Neuronal stem cell (in vitro differentiated cells): ENCODE data around the gene TNNI3K.

ENCODE experiments used
- DNase-seq: peaks from one replicate; pipeline ENCODE4 v3.0.0-alpha.2; 2013; ENCODE audit warnings: low spot score
- H2AFZ ChIP-seq: one replicate; pipeline ENCODE4 v1.6.1; 2013; ENCODE audit warnings: mild to moderate bottlenecking, low read length, inconsistent platforms
- H2AK5ac ChIP-seq: 2 replicates; pipeline ENCODE4 v1.6.1; 2013; ENCODE audit warnings: low read depth, mild to moderate bottlenecking, inconsistent platforms, low read length, moderate library complexity, mixed read lengths
- H2BK120ac ChIP-seq: 2 replicates; pipeline ENCODE4 v1.6.1; 2013; ENCODE audit warnings: low read depth, mild to moderate bottlenecking, inconsistent platforms, low read length, moderate library complexity, mixed read lengths
- H2BK12ac ChIP-seq: one replicate; pipeline ENCODE4 v1.6.1; 2013; ENCODE audit warnings: low read length, inconsistent platforms
- H2BK15ac ChIP-seq: 2 replicates; pipeline ENCODE4 v1.6.1; 2013; ENCODE audit warnings: mild to moderate bottlenecking, low read length, inconsistent platforms, mixed read lengths
- H2BK5ac ChIP-seq: one replicate; pipeline ENCODE4 v1.6.1; 2013; ENCODE audit warnings: inconsistent platforms, mild to moderate bottlenecking, low read length, moderate library complexity
- H3K14ac ChIP-seq: one replicate; pipeline ENCODE4 v1.6.1; 2013; ENCODE audit warnings: low read length, inconsistent platforms
- H3K18ac ChIP-seq: 2 replicates; pipeline ENCODE4 v1.6.1; 2013; ENCODE audit warnings: low read length, inconsistent platforms
- H3K23ac ChIP-seq: 2 replicates; pipeline ENCODE4 v1.6.1; 2013; ENCODE audit warnings: low read depth, mild to moderate bottlenecking, mixed read lengths, low read length, inconsistent platforms; ENCODE audit not compliant: poor library complexity
- H3K27ac ChIP-seq: replicated peaks from 3 replicates; pipeline ENCODE4 v1.5.1; 2013; ENCODE audit warnings: low read length, inconsistent platforms
- H3K27me3 ChIP-seq, 3 experiments: 2 replicates each; pipeline ENCODE4 v1.6.1; 2013; ENCODE audit warnings: low read length in 3 of 3, mild to moderate bottlenecking in 2 of 3, inconsistent platforms in 1 of 3, low read depth in 1 of 3, mixed read lengths in 1 of 3, moderate library complexity in 1 of 3; ENCODE audit not compliant: control insufficient read depth in 3 of 3, insufficient read depth in 3 of 3
- H3K36me3 ChIP-seq, 2 donors: replicated peaks in 1 of 2; 2 replicates each; pipeline ENCODE4 v1.6.1; 2013; ENCODE audit warnings: low read length in 2 of 2; ENCODE audit not compliant: control insufficient read depth in 2 of 2, insufficient read depth in 2 of 2
- H3K4ac ChIP-seq: 2 replicates; pipeline ENCODE4 v1.6.1; 2013; ENCODE audit warnings: inconsistent platforms, mild to moderate bottlenecking, low read length, moderate library complexity
- H3K4me1 ChIP-seq, 2 donors: 1 replicate in 1 of 2; 2 replicates in 1 of 2; pipeline ENCODE4 v1.6.1; 2013; ENCODE audit warnings: low read length in 2 of 2, low read depth in 1 of 2; ENCODE audit not compliant: control insufficient read depth in 2 of 2, insufficient read depth in 1 of 2
- H3K4me2 ChIP-seq: one replicate; pipeline ENCODE4 v1.6.1; 2013; ENCODE audit warnings: mild to moderate bottlenecking, low read length, inconsistent platforms; ENCODE audit not compliant: insufficient read depth, poor library complexity, severe bottlenecking
- H3K4me3 ChIP-seq, 2 donors: 2 replicates each; pipeline ENCODE4 v1.5.1; 2013; ENCODE audit warnings: low read length in 2 of 2, mild to moderate bottlenecking in 2 of 2, inconsistent platforms in 1 of 2, moderate library complexity in 1 of 2
- H3K79me1 ChIP-seq: one replicate; pipeline ENCODE4 v1.6.1; 2013; ENCODE audit warnings: low read depth, mild to moderate bottlenecking, inconsistent platforms, low read length, moderate library complexity
- H3K9ac ChIP-seq: one replicate; pipeline ENCODE4 v1.6.1; 2013; ENCODE audit warnings: mild to moderate bottlenecking, low read depth, low read length, inconsistent platforms; ENCODE audit not compliant: poor library complexity
- H3K9me3 ChIP-seq, 2 donors: replicated peaks in 1 of 2; 2 replicates each; pipeline versions ENCODE3 to v1.6.1; 2013; ENCODE audit warnings: low read length in 2 of 2, mild to moderate bottlenecking in 2 of 2, inconsistent platforms in 1 of 2, low read depth in 1 of 2, mixed read lengths in 1 of 2, moderate library complexity in 1 of 2; ENCODE audit not compliant: control insufficient read depth in 2 of 2, insufficient read depth in 1 of 2
- H4K8ac ChIP-seq: one replicate; pipeline ENCODE4 v1.6.1; 2013; ENCODE audit warnings: low read depth, mild to moderate bottlenecking, inconsistent platforms, low read length, moderate library complexity
- H4K91ac ChIP-seq: one replicate; pipeline ENCODE4 v1.6.1; 2013; ENCODE audit warnings: low read length, low read depth, mild to moderate bottlenecking, inconsistent platforms; ENCODE audit not compliant: poor library complexity
- WGBS, 2 donors: extraction: QIAGEN DNeasy Blood & Tissue Kit; methylation state at CpG; one replicate each; pipeline ENCODE4 v1.1.7; 2013; ENCODE audit warnings: missing lambda C conversion rate in 2 of 2, mixed read lengths in 1 of 2; ENCODE audit not compliant: insufficient read length in 2 of 2, insufficient replicate concordance in 1 of 2; ENCODE audit errors: extremely low coverage in 2 of 2; 5-methylcytosine and 5-hydroxymethylcytosine counted together

TNNI3K gene

DNA sequence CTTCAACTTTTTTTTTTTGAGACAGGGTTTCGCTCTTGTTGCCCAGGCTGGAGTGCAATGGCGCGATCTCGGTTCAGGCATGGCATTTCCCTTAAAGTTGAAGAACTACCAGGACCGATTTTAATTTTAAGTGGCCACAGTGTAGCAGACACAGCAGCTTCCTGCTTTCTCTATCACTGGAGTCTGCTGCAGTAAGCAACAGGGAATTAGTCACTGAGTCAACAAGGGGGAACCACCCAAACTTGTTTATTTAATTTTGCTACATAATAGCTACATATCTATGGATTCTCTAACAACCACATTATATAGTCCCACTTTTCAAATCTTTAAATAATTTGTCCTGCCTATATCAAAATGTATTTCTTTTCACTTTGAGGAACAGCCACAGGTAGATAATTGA, 12.5 kb upstream of the TNNI3K start:
- Histone ChIP-seq H2AFZ (no peak overlapping the region), H3K4me3 (no peak overlapping the region), H3K23ac (no peak overlapping the region), H2BK5ac (no peak overlapping the region), H3K4ac (no peak overlapping the region), H3K27me3 (no peaks in the 10 kb centered on the region), H4K91ac (no peak overlapping the region), H2BK15ac (no peak overlapping the region), H3K9ac (no peak overlapping the region), H3K4me1 (no peaks in the 10 kb centered on the region), H4K8ac (no peak overlapping the region), H3K27ac (no peak overlapping the region), H3K14ac (no peak overlapping the region), H3K9me3 (no peaks in the 10 kb centered on the region), H2BK12ac (no peak overlapping the region), H3K36me3 (no peaks in the 10 kb centered on the region), H2BK120ac (no peak overlapping the region), H3K18ac (no peak overlapping the region), H3K4me2 (no peak overlapping the region), H2AK5ac (no peak overlapping the region), H3K79me1 (no peaks in the 10 kb centered on the region)
- no peak for DNase-seq
- no CpG with 5 or more reads among the region's 5 CpGs for WGBS, 2 donors

DNA sequence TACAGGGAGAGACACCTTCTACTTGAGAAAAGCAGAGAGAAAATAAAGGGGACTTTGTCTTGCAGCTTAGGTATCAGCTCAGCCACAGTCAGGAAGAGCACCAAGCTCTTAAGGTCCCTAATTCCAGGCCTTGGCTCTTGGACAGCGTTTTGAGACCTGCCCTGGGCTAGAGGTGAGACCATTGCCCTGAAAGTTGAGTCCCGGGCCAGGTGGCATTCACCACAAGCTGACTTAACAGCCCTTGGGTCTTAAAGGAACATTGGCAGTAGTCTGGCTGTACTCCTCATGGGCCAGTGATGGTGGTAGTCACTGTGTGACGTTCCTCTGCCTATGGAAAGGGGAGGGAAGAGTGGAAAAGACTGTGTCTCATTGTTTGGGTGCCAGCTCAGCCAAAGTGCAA, 11.7 kb upstream of the TNNI3K start:
- Histone ChIP-seq H3K9ac (no peak overlapping the region), H3K23ac (no peak overlapping the region), H4K8ac (no peak overlapping the region), H2BK15ac (no peak overlapping the region), H2AFZ (no peak overlapping the region), H3K36me3 (no peaks in the 10 kb centered on the region), H3K14ac (no peak overlapping the region), H4K91ac (no peak overlapping the region), H3K79me1 (no peaks in the 10 kb centered on the region), H2BK12ac (no peak overlapping the region), H3K4me3 (no peak overlapping the region), H2BK120ac (no peak overlapping the region), H2BK5ac (no peak overlapping the region), H3K4ac (no peak overlapping the region), H3K27me3 (no peaks in the 10 kb centered on the region), H3K4me2 (no peak overlapping the region), H3K27ac (no peak overlapping the region), H3K18ac (no peak overlapping the region), H2AK5ac (no peak overlapping the region), H3K9me3 (no peaks in the 10 kb centered on the region), H3K4me1 (no peaks in the 10 kb centered on the region)
- no CpG with 5 or more reads among the region's 3 CpGs for WGBS, 2 donors
- no peak for DNase-seq

DNA sequence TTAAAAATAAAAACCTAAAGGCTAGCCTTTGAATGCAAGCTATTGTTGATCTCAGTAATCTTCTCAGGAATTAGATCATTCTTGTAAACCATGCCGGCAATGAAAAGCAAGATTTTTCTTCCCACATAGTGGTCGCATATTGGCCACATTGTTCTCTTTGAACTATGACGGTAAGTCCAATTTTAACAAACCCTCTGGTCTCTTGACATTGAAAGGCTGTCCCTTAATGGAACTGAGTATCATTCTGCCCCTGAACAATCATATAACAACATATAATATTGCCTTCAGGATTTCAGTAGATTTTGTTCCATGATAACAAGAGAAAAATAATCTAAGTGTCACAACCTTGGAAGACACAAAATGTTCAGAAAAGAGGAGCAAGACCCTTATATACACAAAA, 1.3 kb downstream of the TNNI3K start:
- Histone ChIP-seq H3K18ac (no peak overlapping the region), H2AFZ (no peak overlapping the region), H3K4me1 (no peaks in the 10 kb centered on the region), H3K4me3 (no peak overlapping the region), H2BK15ac (no peak overlapping the region), H3K79me1 (no peaks in the 10 kb centered on the region), H3K27me3 (no peaks in the 10 kb centered on the region), H2BK12ac (no peak overlapping the region), H3K14ac (no peak overlapping the region), H2AK5ac (no peak overlapping the region), H2BK120ac (no peak overlapping the region), H3K27ac (no peak overlapping the region), H4K8ac (no peak overlapping the region), H3K4ac (no peak overlapping the region), H3K9ac (no peak overlapping the region), H3K4me2 (no peak overlapping the region), H3K23ac (no peak overlapping the region), H4K91ac (no peak overlapping the region), H3K9me3 (peaks cover 0 to 2% of the 10 kb centered on the region in 2 donors), H2BK5ac (no peak overlapping the region), H3K36me3 (no peaks in the 10 kb centered on the region)
- no peak for DNase-seq
- WGBS, 2 donors = no CpG with 5 or more reads among the region's 3 CpGs

DNA sequence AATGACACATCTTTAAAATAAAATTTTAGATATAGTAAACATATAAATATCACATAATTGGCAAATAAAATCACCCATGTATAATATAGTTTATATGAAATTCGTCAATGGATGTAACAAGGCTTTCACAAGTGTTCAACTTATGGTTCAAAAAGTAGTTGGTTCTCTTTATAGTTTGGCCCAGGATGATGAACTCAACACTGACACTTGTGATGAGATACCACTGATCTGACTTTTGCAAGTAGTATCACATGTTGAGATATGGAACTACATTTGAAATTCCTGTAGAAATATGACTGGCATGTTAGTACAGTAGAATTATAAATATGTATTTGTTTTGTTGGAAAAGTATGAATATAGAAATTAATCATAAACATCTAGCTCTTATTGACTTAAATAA, 1.8 kb downstream of the TNNI3K start:
- Histone ChIP-seq H2AFZ (no peak overlapping the region), H3K9ac (no peak overlapping the region), H3K79me1 (no peaks in the 10 kb centered on the region), H2BK5ac (no peak overlapping the region), H3K14ac (no peak overlapping the region), H3K4me3 (no peak overlapping the region), H3K18ac (no peak overlapping the region), H3K9me3 (peaks cover 0 to 2% of the 10 kb centered on the region in 2 donors), H3K23ac (no peak overlapping the region), H2BK15ac (no peak overlapping the region), H2BK120ac (no peak overlapping the region), H2AK5ac (no peak overlapping the region), H3K27me3 (no peaks in the 10 kb centered on the region), H3K4ac (no peak overlapping the region), H2BK12ac (no peak overlapping the region), H3K4me2 (no peak overlapping the region), H4K91ac (no peak overlapping the region), H4K8ac (no peak overlapping the region), H3K27ac (no peak overlapping the region), H3K4me1 (no peaks in the 10 kb centered on the region), H3K36me3 (no peaks in the 10 kb centered on the region)
- DNase-seq = no peak
- WGBS, 2 donors = no CpG with 5 or more reads among the region's 1 CpG
